NCI-H748 treated with DMSO at 0.1 percent for 48 hours (cell line): ENCODE results near the gene DGLUCY.
"Not testable (repeated sequence)": the region's sequence is repeated elsewhere in the genome, so short reads cannot be mapped to it uniquely, and the experiment has no call there.

ENCODE experiments used
- DNase-seq: peaks from one replicate; lab custom pipeline; 2025; lab: John Stamatoyannopoulos, UW

DGLUCY gene

DNA sequence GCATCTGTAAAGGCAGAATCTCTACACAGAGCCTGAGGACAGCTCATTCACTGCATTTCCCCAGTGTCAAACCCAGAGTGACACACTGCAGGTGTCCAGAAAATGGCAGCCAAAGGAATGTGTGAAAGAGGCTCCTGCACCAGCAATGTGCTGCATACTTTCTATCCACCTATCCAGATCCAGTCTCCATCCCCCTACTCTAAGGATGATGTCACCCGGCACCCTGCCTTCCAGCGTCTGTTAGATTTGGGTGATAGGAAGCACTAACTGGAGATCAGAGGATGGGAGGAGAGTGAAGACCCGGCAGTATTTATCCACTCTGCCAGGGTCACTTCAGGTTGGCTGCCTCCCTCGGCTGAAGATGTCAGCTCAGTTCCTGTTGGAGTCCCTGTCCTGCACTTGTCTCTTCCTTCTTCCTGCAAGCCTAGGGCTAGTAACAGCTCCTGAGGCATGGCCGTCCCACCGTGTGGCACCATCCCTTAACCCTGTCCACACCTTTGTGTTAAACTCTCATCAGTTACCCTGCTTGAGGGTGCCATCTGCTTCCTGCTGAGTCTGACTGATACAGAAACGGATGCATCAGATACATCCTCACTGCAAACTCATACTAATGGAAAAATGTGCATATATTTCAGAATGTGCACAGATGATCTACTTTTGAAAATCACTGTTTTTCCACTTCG is 143.6 kb downstream of the DGLUCY start:
- DNase-seq, result no peak

DNA sequence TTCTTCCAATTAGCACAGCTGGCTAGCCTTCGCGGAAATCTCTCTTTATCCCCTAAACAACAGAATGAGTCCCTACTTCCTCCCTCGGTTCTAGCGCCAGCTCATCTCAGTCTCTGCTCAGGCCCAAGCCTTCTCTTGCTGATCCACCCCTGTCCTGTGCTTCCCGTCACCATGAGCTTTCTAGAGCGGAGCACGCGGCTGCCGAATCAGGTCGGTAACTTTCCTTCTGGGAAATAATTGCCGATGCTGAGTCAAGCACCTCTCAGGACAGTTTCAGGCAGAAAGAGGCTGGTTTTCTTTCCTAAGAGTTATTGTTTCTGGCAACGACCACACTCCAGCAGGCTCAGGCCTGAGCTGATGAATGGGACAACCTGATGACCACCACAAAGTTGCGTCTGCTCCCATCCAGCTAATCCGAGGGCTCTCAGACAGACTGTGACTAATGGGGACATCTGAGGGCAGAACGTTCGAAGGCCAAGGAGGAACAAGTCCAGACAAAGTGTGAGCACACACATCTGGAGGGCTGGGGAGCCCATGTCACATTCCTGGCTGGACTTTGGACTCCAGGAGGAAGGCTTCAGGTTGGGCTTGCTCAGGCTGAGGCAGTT is 144.2 kb downstream of the DGLUCY start:
- DNase-seq, result no peak

DNA sequence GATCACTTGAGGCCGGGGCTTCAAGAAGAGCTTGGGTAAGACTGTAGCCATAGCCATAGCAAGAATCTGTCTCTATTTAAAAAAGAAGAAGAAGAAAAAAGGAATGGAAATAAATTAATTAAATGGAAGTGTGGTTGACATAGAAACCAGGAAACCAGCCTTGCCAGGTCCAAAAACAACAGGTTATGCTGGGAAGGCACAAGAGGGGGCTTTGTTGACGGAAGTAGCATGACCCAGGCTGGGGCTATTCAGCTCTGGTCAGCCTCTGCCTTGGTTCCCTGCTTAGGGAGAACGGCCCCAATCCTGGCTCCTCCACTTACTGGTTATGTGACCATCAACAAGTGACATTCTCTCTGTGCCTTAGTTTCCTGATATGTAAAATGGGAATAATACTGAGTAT is 145.0 kb downstream of the DGLUCY start:
- no peak for DNase-seq

- no peak for DNase-seq
Measured at GRCh38 chr14:91261115-91261514, 147.2 kb downstream of the DGLUCY start.

GRCh38 chr14:91261986-91262549 is 148.2 kb downstream of the DGLUCY start:
- no peak for DNase-seq

DNA sequence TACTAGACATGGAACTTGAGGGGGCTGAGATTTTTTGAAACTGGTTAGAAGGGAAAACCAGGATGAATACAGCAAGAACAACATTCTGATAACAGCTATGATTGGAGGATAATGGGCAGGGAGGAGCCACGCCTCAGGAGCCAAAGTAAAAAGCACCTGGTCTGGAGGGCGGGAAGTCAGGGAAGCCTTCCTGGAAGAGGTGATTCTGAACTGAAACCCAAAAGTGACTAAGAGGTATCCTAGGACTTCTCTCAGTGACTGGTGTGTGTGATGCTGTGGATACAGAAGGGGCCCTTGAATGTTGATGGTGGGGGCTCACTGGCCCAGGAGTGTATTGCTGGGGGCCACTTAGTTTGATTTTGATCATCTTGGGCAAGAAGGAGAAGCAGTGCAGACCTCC is 149.5 kb downstream of the DGLUCY start:
- DNase-seq, result no peak

DNA sequence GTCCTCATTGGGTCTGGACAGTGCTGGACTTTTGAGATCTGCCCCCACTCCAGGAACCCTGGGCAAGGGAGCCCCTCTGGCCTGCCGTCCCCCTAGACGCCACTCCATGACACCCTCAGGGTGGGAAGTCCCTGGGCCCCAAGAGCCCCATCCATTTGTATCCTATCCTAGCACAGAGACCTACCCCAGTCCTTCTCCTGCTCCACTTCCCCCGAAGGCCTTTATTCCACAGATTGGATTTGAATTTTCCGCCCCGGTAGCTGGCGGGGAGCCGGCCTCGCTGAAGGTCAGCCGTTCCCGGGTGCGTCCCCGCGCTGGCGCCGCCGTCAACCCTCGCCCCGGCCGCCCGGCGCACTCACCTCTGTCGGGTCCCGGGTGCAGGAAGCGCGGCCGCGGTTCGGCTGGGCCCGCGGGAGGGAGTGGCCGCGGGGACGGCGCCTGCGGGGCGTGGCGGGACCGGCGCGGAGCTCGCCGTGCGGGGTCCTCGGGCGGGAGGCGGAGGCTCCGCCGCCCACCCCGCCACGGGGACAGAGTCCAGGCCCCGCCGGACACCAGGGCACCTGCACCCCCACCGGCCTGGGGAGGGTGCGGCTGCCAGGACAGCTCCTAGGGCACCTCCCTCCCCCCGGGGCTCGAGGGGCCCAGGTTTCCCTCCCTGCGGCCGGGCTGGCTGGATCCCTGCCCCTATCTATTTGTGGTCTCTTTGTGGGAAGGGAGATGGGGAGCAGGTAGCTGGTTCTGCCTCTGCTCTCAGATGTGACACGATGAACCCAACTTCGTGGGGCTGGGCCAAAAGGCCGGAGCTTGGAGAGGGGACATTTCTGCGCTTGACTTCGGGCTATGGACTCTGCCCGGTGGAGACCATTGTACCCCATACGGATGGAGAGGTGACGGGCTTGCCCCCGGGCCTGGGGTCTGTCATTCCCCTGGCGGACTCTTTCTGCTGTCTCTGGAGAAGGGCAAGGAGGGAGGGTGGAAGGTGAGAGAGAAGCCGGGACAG is 150.6 kb downstream of the DGLUCY start:
- DNase-seq, result no peak

GRCh38 chr14:91265404-91265803 is 151.5 kb downstream of the DGLUCY start:
- no peak for DNase-seq

DNA sequence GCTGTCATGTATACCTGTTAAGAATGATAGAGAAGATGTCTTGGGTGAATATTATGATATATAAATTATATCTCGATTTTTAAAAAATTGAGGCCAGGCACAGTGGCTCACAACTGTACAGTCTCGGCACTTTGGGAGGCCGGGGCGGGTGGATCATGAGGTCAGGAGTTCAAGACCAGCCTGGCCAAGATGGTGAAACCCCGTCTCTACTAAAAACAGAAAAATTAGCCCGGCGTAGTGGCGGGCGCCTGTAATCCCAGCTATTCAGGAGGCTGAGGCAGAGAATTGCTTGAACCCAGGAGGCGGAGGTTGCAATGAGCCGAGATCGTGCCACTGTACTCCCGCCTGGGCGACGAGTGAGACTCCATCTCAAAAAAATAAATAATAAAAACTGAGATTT is 152.4 kb downstream of the DGLUCY start:
- not testable (repeated sequence) for DNase-seq

- DNase-seq, result no peak
Measured at GRCh38 chr14:91267965-91268437, 154.1 kb downstream of the DGLUCY start.

DNA sequence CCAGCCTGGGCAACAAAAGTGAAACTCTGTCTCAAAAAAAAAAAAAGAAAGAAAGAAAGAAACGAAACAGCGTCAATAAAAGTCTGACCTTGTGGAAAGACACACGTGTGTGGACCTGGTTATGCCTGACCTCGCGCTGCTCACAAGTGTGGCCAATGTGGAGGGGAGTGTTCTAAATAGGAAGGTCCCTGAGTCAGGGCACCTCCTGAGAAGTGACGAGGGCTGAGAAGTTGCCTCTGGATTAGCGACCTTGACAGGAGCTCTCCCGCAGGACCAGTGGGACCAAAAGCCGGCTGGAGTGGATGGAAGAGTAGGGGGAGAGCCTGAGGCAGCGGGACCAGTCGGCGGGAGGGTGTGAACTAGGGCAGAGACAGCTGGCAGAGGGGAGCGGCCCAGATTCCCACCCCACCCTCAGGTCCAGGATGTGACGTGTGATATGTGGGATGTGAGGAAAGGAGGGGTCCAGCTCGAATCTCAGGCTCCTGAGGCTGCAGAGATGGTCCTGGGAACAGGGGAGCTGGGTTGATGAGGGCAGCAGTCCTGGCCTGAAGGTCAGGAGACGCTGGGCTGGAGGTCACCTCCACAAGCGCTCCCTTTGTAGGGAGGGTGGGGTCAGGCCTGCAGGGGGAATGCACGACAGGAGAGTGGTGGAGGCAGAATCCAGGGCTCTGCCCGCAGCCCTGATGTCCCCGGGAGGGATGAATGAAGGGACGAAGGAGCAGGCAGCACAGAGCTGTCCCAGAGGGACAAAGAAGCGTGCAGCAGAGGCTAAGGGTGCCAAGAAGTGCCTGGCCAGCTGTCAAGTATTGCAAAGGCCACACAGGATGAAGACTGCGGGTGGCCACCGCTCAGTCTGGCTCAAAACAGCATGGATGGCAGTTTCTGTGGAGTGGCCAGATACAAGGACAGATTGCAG is 155.5 kb downstream of the DGLUCY start:
- DNase-seq, result no peak

- DNase-seq, result no peak
Measured at GRCh38 chr14:91270188-91270587, 156.3 kb downstream of the DGLUCY start.

DNA sequence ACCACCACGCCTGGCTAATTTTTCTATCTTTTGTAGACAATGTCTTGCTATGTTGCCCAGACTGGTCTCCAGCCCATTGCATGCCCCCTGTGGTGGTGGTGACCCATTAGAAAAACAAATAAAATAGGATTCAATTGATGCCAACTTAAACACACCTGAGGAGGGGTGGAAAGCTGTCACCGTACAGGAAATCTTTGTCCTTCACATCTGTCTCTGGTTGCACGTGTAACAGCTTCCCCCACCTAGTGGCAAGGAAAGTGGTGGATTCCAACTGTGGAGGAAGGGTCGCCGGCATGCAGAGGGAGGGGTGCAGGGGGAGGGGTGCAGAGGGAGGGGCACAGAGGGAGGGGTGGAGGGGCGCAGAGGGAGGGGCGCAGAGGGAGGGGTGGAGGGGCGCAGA is 156.7 kb downstream of the DGLUCY start:
- no peak for DNase-seq

DNA sequence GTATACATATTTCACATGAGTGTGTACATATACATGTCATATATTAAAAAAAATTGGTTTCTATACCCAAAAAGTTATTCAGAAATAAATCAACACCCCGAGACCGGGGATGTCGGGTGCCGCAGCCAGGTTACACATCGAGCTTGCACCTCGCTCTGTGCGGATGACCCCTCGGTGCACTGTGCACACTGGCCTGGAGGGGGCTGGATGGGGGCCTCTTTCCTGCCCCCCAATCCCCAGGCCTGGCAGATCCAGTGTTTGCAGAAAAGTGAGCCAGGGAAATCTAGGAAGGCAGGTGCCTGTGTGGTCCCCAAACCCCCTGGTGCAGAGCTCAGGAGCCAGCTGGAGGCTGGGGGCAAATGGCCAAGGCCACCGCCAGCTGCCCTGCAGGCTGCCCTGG is 157.8 kb downstream of the DGLUCY start:
- DNase-seq, result no peak

DNA sequence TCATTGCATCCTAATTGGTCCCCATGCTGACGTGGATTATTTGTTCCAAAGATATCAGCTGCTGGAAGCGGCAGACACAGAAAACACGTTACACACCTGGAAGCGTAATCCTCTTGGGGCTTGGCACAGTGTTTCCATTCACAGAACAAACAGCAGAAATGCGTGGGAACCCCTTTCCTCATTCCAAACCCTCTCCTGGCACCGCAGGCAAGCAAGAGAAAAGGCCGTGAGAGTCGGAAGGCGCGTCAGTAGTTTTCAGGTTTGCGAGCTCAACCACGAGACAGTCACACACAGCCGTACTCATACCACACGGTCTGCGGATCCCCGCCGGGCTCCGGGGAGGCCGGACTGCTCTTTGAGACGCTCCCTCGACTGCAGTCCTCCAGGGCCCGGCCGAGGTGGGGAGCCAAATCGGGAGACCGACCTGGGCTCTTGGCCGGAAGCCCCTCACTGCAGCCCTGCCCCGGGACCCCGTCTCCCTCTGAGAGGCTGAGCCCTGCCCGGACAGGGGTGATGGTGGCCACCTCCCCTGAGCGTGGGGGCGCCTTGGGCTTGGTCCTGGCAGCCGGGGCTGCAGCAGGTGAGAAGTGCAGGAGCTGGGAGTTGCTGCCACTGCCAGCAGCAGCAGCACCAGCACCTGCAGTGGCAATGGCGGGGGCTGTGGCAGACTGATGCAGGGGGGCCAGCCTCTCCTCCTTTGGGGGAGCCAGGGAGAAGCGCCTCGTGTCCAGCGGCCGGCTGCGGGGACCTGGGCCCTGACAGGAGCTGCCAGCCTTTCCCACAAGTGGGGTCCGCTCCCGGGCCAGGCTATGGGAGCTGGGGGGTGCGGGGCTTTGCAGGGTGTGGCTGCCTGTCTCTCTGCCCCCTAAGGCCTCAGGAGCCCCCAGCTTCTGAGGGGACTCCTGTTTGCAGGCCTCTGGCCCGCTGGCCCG is 158.7 kb downstream of the DGLUCY start:
- no peak for DNase-seq

- no peak for DNase-seq
Measured at GRCh38 chr14:91273273-91273884, 159.5 kb downstream of the DGLUCY start.

DNA sequence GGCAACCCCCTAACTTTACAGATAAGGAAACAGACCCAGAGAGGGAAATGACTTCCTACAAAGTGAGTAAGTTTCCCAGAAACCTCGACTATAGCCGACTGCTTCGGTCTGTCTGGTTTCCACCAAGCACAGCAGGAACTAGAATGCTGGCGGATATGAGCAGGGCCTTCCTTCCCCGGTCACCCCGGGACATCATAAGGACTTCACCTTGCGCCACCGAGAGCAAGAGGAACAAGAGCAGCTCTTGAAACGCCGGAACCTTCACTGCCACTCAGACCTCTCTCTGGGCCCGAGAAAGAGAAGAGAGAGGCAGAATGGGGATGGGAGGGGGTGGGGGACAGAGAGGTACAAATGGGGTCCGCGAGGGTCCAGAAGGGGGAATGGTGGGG is 160.0 kb downstream of the DGLUCY start:
- DNase-seq, result no peak

GRCh38 chr14:91274796-91275195 is 160.9 kb downstream of the DGLUCY start:
- no peak for DNase-seq
